Left ventricle myocardium inferior (tissue), 1 donor: ENCODE measurements around the gene CMIP. TPM values are rescaled to one million over a fixed set of nuclear protein-coding genes. Genes with fewer than 3 reads are reported as not detected.
"Not testable (repeated sequence)": the region's sequence is repeated elsewhere in the genome, so short reads cannot be mapped to it uniquely, and the experiment has no call there.

Experiments
- DNase-seq: peaks from one replicate; pipeline ENCODE4 v3.0.0-alpha.2; 2020
- H3K27ac ChIP-seq: fragments of 200-600 bp; replicated peaks from 2 replicates; pipeline ENCODE4 v1.8.0; 2021
- H3K27me3 ChIP-seq: fragments of 200-600 bp; 2 replicates; pipeline ENCODE4 v1.8.0; 2021; ENCODE audit warnings: low read depth
- H3K36me3 ChIP-seq: fragments of 200-600 bp; 2 replicates; pipeline ENCODE4 v1.8.0; 2021
- H3K4me1 ChIP-seq: fragments of 200-600 bp; 2 replicates; pipeline ENCODE4 v1.8.0; 2021
- H3K4me3 ChIP-seq: fragments of 200-600 bp; 2 replicates; pipeline ENCODE4 v1.8.0; 2021; ENCODE audit warnings: mild to moderate bottlenecking, moderate library complexity
- H3K9me3 ChIP-seq: fragments of 200-600 bp; replicated peaks from 2 replicates; pipeline ENCODE4 v1.8.0; 2021
- CTCF ChIP-seq: fragments of 200-600 bp; IDR thresholded peaks from 2 replicates; pipeline ENCODE4 v1.8.0; 2021; ENCODE audit warnings: antibody characterized with exemption, mild to moderate bottlenecking, borderline replicate concordance
- intact Hi-C: fragments of 100-400 bp; cut with micrococcal nuclease; formaldehyde crosslinking; loops from one replicate; pipeline ENCODE4 v1.11.0; 2022
- total RNA-seq: library from RNA; stranded (reverse); fragmentation: NEBNext Ultra II Directional; extraction: Animal tissue kit (Norgen Biotek cat#: 25700); gene quantifications from one replicate; pipeline ENCODE4 v1.2.1, GENCODE V29; 2021
- donor health status: DM: no; HTN: yes; CAD: no; lungs with severe emphysema.

Gene CMIP
- total RNA-seq, 1 donor from 2014 or later: 11.2 TPM

- Histone ChIP-seq H3K4me3 (no peak overlapping the region), H3K9me3 (no peaks in the 10 kb centered on the region), H3K36me3 (no peaks in the 10 kb centered on the region), H3K4me1 (peaks cover 29% of the 10 kb centered on the region), H3K27me3 (no peaks in the 10 kb centered on the region), H3K27ac (no peak overlapping the region)
- TF ChIP-seq CTCF: no peak
- DNase-seq: no peak
- intact Hi-C loops: no loop called here
Measured at GRCh38 chr16:81524382-81524781, 79.8 kb downstream of the CMIP start.

GRCh38 chr16:81524885-81525284 lies 80.3 kb downstream of the CMIP start:
- H3K36me3 ChIP-seq, DNase-seq, H3K27me3 ChIP-seq, H3K9me3 ChIP-seq, H3K4me3 ChIP-seq, H3K27ac ChIP-seq, intact Hi-C loops: not testable (repeated sequence)
- H3K4me1 ChIP-seq: peaks cover 24% of the 10 kb centered on the region

- peak overlapping the region; percentile 66 for H3K27ac ChIP-seq
Measured at GRCh38 chr16:81526199-81526598, 81.6 kb downstream of the CMIP start.

GRCh38 chr16:81526935-81527334 lies 82.3 kb downstream of the CMIP start:
- H3K27ac ChIP-seq: peak overlapping the region; percentile 66
- peak; percentile 58 for DNase-seq
- no peak for TF ChIP-seq CTCF
- peaks cover 23% of the 10 kb centered on the region for H3K4me1 ChIP-seq
- intact Hi-C loops: no loop called here
- no peaks in the 10 kb centered on the region for H3K9me3 ChIP-seq
- H3K4me3 ChIP-seq: no peak overlapping the region
- no peaks in the 10 kb centered on the region for H3K36me3 ChIP-seq
- H3K27me3 ChIP-seq: no peaks in the 10 kb centered on the region

More at GRCh38 chr16:81526199-81526598, 81.6 kb downstream of the CMIP start:
- peaks cover 23% of the 10 kb centered on the region for H3K4me1 ChIP-seq
- no peak for TF ChIP-seq CTCF
- no peaks in the 10 kb centered on the region for H3K27me3 ChIP-seq
- DNase-seq: no peak
- H3K36me3 ChIP-seq: no peaks in the 10 kb centered on the region
- intact Hi-C loops: no loop called here
- H3K9me3 ChIP-seq: no peaks in the 10 kb centered on the region
- H3K4me3 ChIP-seq: no peak overlapping the region

- Histone ChIP-seq H3K9me3 (no peaks in the 10 kb centered on the region), H3K27me3 (no peaks in the 10 kb centered on the region), H3K36me3 (no peaks in the 10 kb centered on the region), H3K27ac (peak overlapping the region; percentile 66), H3K4me1 (peaks cover 23% of the 10 kb centered on the region), H3K4me3 (no peak overlapping the region)
- DNase-seq: no peak
- intact Hi-C loops: no loop called here
- TF ChIP-seq CTCF: no peak
Measured at GRCh38 chr16:81527477-81528178, 83.0 kb downstream of the CMIP start.

- intact Hi-C loops: no loop called here
- Histone ChIP-seq H3K36me3 (no peaks in the 10 kb centered on the region), H3K27ac (no peak overlapping the region), H3K27me3 (no peaks in the 10 kb centered on the region), H3K9me3 (no peaks in the 10 kb centered on the region), H3K4me1 (peaks cover 23% of the 10 kb centered on the region), H3K4me3 (no peak overlapping the region)
- TF ChIP-seq CTCF: no peak
- DNase-seq: no peak
Measured at GRCh38 chr16:81528256-81528655, 83.6 kb downstream of the CMIP start.
